UCSD-AML1 (cell line): ENCODE results near the gene GABRP.
"Not testable (repeated sequence)": the region's sequence is repeated elsewhere in the genome, so short reads cannot be mapped to it uniquely, and the experiment has no call there.

Experiments used
- DNase-seq: peaks from one replicate; lab custom pipeline; 2025; ENCODE audit not compliant: unreplicated experiment; lab: John Stamatoyannopoulos, UW

Gene GABRP

GRCh38 chr5:170791325-170791954, 7.9 kb downstream of the GABRP start:
- peak; percentile 27 for DNase-seq

GRCh38 chr5:170792878-170793277, 9.4 kb downstream of the GABRP start:
- no peak for DNase-seq

GRCh38 chr5:170795154-170795553, 11.6 kb downstream of the GABRP start:
- DNase-seq, result no peak

GRCh38 chr5:170805666-170806065, 22.1 kb downstream of the GABRP start:
- DNase-seq, result no peak

- DNase-seq, result no peak
These were observed 26.0 kb downstream of the GABRP start for GRCh38 chr5:170809551-170809950.

GRCh38 chr5:170811719-170812118, 28.2 kb downstream of the GABRP start:
- no peak for DNase-seq

- no peak for DNase-seq
These were observed 29.7 kb downstream of the GABRP start for GRCh38 chr5:170813231-170813630.

GRCh38 chr5:170817195-170817594, 33.7 kb downstream of the GABRP start:
- DNase-seq, result no peak

- no peak for DNase-seq
These were observed 34.7 kb downstream of the GABRP start for GRCh38 chr5:170818232-170818631.

GRCh38 chr5:170819824-170820223, 36.3 kb downstream of the GABRP start:
- DNase-seq, result no peak

GRCh38 chr5:170821257-170821800, 37.8 kb downstream of the GABRP start:
- DNase-seq, result no peak

GRCh38 chr5:170826117-170826516, 42.6 kb downstream of the GABRP start:
- DNase-seq, result no peak

GRCh38 chr5:170832241-170832640, 48.7 kb downstream of the GABRP start:
- no peak for DNase-seq

GRCh38 chr5:170833981-170834380, 50.5 kb downstream of the GABRP start:
- DNase-seq, result not testable (repeated sequence)

- no peak for DNase-seq
These were observed 52.7 kb downstream of the GABRP start for GRCh38 chr5:170836226-170836625.

GRCh38 chr5:170843870-170844269, 60.3 kb downstream of the GABRP start:
- DNase-seq, result no peak

- DNase-seq, result no peak
These were observed 61.1 kb downstream of the GABRP start for GRCh38 chr5:170844651-170845050.

GRCh38 chr5:170846416-170846815, 62.9 kb downstream of the GABRP start:
- no peak for DNase-seq

- no peak for DNase-seq
These were observed 63.3 kb downstream of the GABRP start for GRCh38 chr5:170846846-170847245.

- DNase-seq, result no peak
These were observed 64.5 kb downstream of the GABRP start for GRCh38 chr5:170848033-170848432.

- DNase-seq, result no peak
These were observed 65.8 kb downstream of the GABRP start for GRCh38 chr5:170849374-170849773.

GRCh38 chr5:170854566-170854965, 71.0 kb downstream of the GABRP start:
- DNase-seq, result no peak

GRCh38 chr5:170857066-170857465, 73.5 kb downstream of the GABRP start:
- no peak for DNase-seq
